Measurements from ENCODE around the gene PON3. TPM values are rescaled to one million over a fixed set of nuclear protein-coding genes. Genes with fewer than 3 reads are reported as not detected.

PON3 gene
- total and polyA plus RNA-seq, 2 of the 13 experiments (the other 11 are each of a cell fraction or from before 2014, with no cell fraction given), result 23.6 to 37.8 TPM

GRCh38 chr7:95440394-95441038 lies 44.3 kb upstream of the PON3 start (continued):
- 0 out of 2 replicates have a peak, but pooled peaks have one; percentile 30 for TF ChIP-seq PRDM10 (CRISPR knock-in tag; IDR thresholded peaks at IDR 0.05; ENCODE audit: low read depth)
- TF ChIP-seq ZNF101 (CRISPR knock-in tag; IDR thresholded peaks at IDR 0.05; ENCODE audit: borderline replicate concordance, low read depth), result no peak
- no peak for TF ChIP-seq ZNF775 (CRISPR knock-in tag; IDR thresholded peaks at IDR 0.05; ENCODE audit: borderline replicate concordance)
- 0 out of 2 replicates have a peak, but pooled peaks have one; percentile 49 for TF ChIP-seq MLX (CRISPR knock-in tag; IDR thresholded peaks at IDR 0.05)
- no peak for TF ChIP-seq ZNF563 (CRISPR knock-in tag; IDR thresholded peaks at IDR 0.05)
- no peak for TF ChIP-seq IRF1 (CRISPR knock-in tag; IDR thresholded peaks at IDR 0.05; ENCODE audit: low read depth)
- no peak for TF ChIP-seq ZNF496 (CRISPR knock-in tag; IDR thresholded peaks at IDR 0.05; ENCODE audit: insufficient replicate concordance)
- TF ChIP-seq HMGXB4 (CRISPR knock-in tag; IDR thresholded peaks at IDR 0.05; ENCODE audit: borderline replicate concordance in 1 of 2, low read depth in 1 of 2), result no peak
- TF ChIP-seq KAT7 (CRISPR knock-in tag; IDR thresholded peaks at IDR 0.05; ENCODE audit: borderline replicate concordance), result no peak
- TF ChIP-seq POGZ (CRISPR knock-in tag; IDR thresholded peaks at IDR 0.05), result peak; percentile 77; the same call in 1 of the 2 replicates
- no peak for TF ChIP-seq ZNF225 (CRISPR knock-in tag; IDR thresholded peaks at IDR 0.05)
- no peak for TF ChIP-seq MZF1 (CRISPR knock-in tag; IDR thresholded peaks at IDR 0.05; ENCODE audit: borderline replicate concordance)
- peak in 1 of 2 experiments; percentile 96; a peak in 2 of 4 replicates for TF ChIP-seq ATF4 (CRISPR knock-in tag; IDR thresholded peaks at IDR 0.05)
- TF ChIP-seq HOXA9 (CRISPR knock-in tag; IDR thresholded peaks at IDR 0.05; ENCODE audit: borderline replicate concordance), result no peak
- no peak for TF ChIP-seq ZFP41 (CRISPR knock-in tag; IDR thresholded peaks at IDR 0.05; ENCODE audit: borderline replicate concordance)
- TF ChIP-seq NCOA2 (CRISPR knock-in tag; IDR thresholded peaks at IDR 0.05), result peak; percentile 96
- no peak for TF ChIP-seq SIN3B (IDR thresholded peaks at IDR 0.05; ENCODE audit: low read length)
- no peak for TF ChIP-seq PHF20 (CRISPR knock-in tag; IDR thresholded peaks at IDR 0.05)
- TF ChIP-seq ZSCAN21 (CRISPR knock-in tag; IDR thresholded peaks at IDR 0.05; ENCODE audit: borderline replicate concordance), result 0 out of 2 replicates have a peak, but pooled peaks have one; percentile 17
- no peak for TF ChIP-seq ZFP36L2 (CRISPR knock-in tag; IDR thresholded peaks at IDR 0.05)
- no peak for TF ChIP-seq ZNF558 (CRISPR knock-in tag; IDR thresholded peaks at IDR 0.05; ENCODE audit: borderline replicate concordance)

Data from HepG2 (cell line).